Caki2 (cell line): ENCODE data around the gene PBX3. TPM values are rescaled to one million over a fixed set of nuclear protein-coding genes. Genes with fewer than 3 reads are reported as not detected.

ENCODE experiments used
- DNase-seq: peaks from one replicate; pipeline ENCODE4 v3.0.0-alpha.2; 2015; ENCODE audit warnings: low read depth
- in situ Hi-C: cut with HindIII; loops from 2 replicates; pipeline ENCODE4 v1.10.0; 2016; ENCODE audit warnings: low sequenced_read_pairs, low pct_unique_long_range_greater_than_20kb, mixed read lengths
- total RNA-seq: library from RNA; depleted of rRNA; stranded (reverse); fragments of >200 nt; shearing (Covaris generic); gene quantifications from 2 replicates; pipeline ENCODE4 v1.2.3, GENCODE V29; 2014; ENCODE audit warnings: low replicate concordance

The PBX3 gene
- total RNA-seq, 1 experiment from 2014 or later, result 9.3 TPM

DNA sequence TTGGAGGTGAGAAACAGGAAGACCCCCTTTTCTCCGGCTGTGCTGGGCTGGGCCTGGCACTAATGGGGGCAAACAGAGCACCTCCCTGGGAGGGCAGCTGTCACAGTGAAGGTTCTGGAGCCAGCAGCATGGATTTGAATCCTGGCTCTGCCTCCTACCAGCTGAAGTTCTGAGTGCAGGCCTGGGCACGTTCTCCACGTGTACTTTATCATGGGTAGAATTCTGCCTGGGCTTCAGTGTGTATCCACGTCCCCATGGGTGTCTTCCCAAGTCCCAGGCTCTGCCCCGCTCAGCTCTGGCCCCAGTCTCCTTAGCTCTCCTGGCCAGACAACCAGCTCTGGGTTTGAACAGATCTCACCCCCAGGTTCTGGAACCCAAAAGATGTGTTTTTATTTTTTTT lies 223.2 kb downstream of the PBX3 start:
- in situ Hi-C loops, result no loop called here
- DNase-seq, result no peak

DNA sequence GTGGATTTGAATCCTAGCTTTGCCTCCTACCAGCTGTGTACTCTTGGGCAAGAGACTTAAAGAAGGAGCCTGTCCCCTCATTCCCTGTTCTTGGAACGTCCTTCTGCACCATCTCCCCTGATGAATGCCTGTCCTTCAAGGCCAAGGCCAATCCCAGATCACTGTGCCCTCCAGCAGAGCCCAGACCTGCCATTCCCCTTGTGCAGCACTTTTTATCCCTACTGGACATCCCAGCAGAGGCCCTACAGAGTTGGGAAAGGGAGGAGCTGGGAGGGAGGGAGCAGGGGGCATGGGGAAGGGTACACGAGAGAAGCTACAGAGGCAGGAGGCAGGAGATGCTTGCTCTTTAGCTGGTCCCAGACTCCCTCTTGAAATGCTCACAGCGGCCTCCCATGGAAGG lies 223.9 kb downstream of the PBX3 start:
- in situ Hi-C loops, result no loop called here
- DNase-seq, result no peak

GRCh38 chr9:125972012-125972729 lies 225.0 kb downstream of the PBX3 start:
- DNase-seq, result no peak
- in situ Hi-C loops, result no loop called here

DNA sequence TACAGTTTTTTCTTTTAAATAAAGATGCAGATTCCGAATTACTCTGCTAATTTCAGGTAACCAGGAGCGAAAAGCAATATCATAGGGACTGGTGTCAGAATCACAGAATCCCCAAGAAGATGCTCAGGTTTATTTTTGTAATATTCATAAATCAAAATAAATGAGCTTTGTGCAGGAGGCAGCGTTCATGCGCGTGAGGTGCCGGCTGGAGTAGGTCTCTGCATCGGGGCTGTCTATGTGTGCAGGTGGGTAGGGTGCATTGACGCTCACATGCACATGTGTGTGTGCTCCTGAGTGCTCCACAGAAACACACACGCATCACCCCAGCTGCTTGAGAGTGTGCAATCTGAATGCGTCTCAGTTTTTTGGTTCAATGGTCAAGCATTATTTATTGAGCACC lies 226.4 kb downstream of the PBX3 start:
- in situ Hi-C loops, result no loop called here

GRCh38 chr9:125974705-125975104 lies 227.5 kb downstream of the PBX3 start:
- DNase-seq, result no peak
- in situ Hi-C loops, result no loop called here

More for the DNA sequence above, 226.4 kb downstream of the PBX3 start:
- DNase-seq, result no peak

DNA sequence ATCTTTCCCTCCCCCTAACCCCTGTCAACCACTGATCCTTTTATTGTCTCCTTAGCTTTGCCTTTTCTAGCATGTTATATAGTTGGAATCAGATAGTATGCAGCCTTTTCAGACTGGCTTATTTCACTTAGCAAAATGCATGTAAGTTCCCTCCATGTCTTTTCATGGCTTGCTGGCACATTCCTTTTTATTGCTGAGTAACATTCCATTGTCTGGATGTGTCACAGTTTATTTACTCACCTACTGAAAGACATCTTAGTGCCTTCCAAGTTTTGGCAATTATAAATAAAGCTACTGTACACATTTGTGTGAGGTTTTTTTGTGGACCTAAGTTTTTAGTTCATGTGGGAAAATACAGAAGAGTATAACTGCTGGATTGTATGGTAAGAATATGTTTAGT lies 230.1 kb downstream of the PBX3 start:
- no peak for DNase-seq
- in situ Hi-C loops, result no loop called here

DNA sequence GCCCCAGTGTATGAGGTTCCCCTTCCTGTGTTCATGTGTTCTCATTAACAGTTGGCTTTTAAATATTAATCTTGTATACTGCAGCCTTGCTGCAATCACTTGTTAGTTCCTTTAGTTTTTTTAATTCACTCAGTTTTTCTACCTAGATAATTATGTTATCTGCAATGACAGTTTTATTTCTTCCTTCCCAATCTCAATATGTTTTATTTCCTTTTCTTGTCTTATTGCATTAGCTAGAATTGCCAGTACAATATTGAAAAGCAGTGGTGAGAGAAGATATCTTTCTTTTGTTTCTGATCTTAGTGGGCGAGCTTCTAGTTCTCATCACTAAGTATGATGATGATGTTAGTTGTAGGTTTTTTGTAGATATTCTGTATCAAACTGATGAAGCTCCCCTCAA lies 232.2 kb downstream of the PBX3 start:
- DNase-seq, result no peak
- in situ Hi-C loops, result no loop called here

GRCh38 chr9:125982798-125983406 lies 235.7 kb downstream of the PBX3 start:
- in situ Hi-C loops, result no loop called here

DNA sequence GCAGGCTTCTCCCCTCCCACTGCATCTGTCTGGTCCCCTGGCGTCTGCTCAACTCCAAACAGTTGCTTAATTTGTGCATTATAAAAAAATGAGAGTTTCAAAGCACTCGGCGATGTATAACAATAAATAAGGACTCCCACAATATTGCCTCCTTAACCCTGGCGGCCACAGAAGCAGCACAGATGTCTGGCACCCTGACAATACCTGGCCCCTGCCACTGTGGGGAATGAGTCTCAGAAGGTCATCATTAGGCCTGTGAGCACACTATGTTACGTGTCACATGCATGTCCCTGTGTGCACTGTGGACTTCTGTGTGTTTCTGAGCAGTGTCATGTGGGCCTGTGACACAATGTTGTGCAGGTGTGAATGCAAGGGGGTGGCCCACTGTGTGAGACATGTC lies 236.5 kb downstream of the PBX3 start:
- in situ Hi-C loops, result no loop called here
- DNase-seq, result no peak

More at GRCh38 chr9:125982798-125983406, 235.7 kb downstream of the PBX3 start:
- DNase-seq, result no peak

- in situ Hi-C loops, result no loop called here
- DNase-seq, result no peak
Measured at GRCh38 chr9:125984461-125984860, 237.3 kb downstream of the PBX3 start.

- in situ Hi-C loops, result no loop called here
Measured at GRCh38 chr9:125985142-125985997, 238.2 kb downstream of the PBX3 start.

DNA sequence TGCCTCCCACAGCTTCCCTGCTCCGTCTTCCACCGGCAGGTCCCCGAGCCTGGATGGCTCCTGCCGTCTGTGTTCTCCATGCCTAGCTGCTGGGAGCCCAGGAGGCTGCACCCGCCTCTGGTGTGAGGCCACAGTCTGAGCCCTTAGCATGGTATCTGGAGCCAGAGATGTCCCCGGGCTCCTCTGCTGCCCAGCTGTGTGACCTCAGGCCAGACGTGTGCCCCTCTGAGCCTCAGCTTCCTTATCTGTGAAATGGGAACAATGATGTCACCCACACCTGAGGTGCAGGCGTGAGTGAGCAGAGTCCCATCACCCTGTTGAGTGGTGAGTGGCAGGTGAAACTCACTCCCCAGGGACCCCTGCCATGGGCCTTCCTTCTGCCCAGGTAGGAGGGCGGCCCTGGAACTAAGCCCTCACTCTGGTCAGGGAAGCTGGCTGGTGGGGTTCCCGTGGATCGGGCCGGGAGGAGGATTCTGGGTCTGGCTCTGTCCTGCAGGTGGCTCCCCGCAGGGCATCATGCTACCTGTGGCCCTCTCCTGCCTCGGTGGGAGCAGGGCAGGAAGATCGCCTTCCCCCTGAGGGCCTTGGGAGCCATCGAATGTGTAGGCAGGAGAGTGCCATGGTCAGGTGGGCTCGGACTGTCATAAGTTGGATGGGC lies 239.0 kb downstream of the PBX3 start:
- no peak for DNase-seq
- in situ Hi-C loops, result no loop called here

More at GRCh38 chr9:125985142-125985997, 238.2 kb downstream of the PBX3 start:
- DNase-seq, result no peak

DNA sequence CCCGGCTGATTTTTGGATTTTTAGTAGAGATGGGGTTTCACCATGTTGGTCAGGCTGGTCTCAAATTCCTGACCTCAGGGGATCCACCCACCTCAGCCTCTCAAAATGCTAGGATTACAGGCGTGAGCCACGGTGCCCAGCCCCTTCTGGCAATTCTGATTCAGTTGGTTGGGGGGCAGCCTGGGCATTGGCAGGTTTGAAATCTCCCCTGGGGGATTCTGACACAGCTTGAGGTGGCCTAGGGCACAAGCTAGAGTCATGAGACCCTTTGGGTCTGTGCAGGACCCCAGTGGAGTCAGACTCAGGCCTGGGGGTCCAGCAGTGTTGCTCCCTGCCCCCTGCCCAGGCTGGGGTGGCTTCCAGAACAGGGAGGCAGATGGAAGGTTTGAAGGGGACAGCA lies 239.8 kb downstream of the PBX3 start:
- in situ Hi-C loops, result no loop called here
- no peak for DNase-seq

DNA sequence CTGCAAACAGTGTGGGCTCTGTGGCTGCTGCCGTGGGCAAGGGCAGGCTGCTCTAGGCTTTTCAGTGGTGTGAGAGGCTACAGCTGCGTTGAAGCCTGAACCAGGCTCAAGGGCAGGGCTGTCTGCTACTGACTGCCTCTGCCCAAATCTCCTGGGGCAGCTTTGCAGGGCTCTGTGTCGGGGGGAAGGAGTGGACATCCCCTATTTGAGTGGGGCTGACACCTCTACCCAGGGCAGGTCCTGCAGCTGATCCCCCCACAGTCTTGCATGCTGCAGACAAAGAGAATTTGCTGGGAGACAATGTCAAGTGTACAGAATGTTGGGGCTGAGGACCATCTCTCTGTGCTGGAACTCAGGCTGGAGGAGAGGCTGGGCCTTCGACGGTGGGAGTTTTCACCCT lies 240.2 kb downstream of the PBX3 start:
- DNase-seq, result no peak
- in situ Hi-C loops, result no loop called here

- in situ Hi-C loops, result no loop called here
- no peak for DNase-seq
Measured at GRCh38 chr9:125988479-125989050, 241.4 kb downstream of the PBX3 start.

DNA sequence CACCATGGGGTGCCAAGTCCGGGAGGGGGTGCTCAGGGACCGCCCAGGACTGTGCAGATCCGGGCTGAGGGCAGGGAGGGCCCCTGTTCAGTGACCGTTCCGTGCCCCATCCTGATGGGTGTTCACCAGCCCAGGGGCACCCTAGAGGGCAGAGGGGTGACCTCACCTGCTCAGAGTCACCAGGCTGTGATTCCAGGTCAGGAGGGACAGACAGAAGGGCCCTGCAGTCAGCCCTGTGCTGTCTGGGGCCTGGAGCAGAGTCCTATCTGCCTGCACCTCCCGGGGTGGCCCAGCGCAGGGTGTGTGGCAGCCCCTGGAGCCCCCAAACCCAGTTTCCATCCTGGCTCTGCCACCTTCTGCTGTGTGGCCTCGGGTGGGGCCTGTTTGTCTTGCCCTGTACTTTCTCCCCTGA lies 241.9 kb downstream of the PBX3 start:
- in situ Hi-C loops, result no loop called here
- DNase-seq, result no peak

DNA sequence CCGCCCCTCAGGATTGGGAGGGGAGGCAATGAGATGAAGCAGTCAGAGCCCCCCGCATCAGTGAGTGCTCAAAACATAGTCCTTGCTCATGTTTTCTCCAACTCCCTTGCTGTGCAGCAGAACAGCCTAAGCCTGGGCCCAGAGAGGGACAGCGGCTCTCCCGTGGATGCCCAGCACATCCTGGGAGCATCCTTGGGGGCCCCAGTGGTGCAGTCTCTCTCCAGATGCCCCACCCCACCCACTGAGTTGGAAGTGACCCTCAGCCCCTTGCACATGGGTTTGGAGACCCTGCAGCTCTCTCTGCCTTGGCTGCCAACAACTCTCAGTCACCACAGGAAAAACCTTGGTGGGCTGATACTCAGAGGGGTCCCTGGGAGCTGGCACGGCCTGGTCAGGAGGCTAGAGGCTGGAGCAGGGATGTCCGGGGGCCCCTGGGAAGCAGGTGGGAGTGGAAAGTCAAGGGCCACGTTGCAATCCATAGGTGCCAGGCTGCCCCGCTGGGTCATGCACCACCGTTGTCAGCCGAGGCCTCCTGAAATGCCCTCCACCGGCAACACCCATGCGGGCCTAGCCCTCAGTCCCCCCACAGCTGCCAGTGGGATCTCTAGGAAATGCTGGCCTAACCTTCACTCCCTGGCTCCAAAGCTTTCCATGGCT lies 242.5 kb downstream of the PBX3 start:
- no peak for DNase-seq
- in situ Hi-C loops, result no loop called here
